NCI-H345 treated with DMSO at 0.1 percent for 48 hours (cell line): ENCODE results near the gene XRCC1.
"Not testable (repeated sequence)": the region's sequence is repeated elsewhere in the genome, so short reads cannot be mapped to it uniquely, and the experiment has no call there.

Experiments used
- DNase-seq: peaks from one replicate; lab custom pipeline; 2025; ENCODE audit not compliant: unreplicated experiment; lab: John Stamatoyannopoulos, UW

The XRCC1 gene

DNA sequence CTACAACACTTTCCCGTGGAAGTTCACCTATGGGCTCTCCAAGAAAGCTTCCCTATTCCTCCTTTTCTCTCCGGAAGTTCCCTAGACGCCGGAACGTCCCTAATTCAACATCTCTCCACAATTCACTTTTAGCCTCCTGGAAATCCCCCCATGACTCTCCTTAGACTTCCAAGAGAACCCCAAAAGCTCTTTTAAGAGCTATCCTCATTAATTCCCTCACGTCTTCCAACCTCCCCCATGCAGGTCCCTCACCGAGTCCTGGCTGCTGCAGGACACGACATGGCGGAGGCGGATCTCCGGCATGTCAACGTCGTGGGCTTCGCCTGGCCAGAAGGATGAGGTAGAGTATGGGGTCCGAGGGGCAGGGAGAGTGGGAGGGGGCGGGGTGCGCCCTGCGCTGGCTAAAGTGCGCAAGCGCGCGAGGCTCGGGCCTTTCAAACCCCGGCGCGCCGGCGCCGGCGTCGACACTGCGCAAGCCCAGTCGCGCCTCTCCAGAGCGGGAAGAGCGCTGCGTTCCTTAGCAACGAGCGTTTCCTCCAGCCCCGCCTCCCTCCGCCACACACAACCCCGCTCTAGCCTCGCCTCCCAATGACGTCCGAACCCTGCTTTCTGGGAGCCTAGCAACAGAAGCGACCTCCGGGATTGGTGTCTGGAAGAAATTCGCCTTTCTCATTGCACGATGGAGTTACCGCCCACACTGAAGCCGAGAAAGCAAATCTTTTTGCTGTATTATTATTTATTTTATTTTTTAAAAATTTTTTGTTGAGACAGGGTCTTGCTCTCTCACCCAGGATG lies at the start of gene XRCC1, which contains the start of gene PINLYP:
TSS of gene XRCC1 (minus strand) at position 372 of the 795 bp plus-strand sequence. CDS start at position 303, 69 bp downstream.
TSS of gene PINLYP (plus strand) at position 646 of the 795 bp plus-strand sequence. CDS start 1,391 bp downstream, outside the sequence.
- DNase-seq = peak; percentile 93

DNA sequence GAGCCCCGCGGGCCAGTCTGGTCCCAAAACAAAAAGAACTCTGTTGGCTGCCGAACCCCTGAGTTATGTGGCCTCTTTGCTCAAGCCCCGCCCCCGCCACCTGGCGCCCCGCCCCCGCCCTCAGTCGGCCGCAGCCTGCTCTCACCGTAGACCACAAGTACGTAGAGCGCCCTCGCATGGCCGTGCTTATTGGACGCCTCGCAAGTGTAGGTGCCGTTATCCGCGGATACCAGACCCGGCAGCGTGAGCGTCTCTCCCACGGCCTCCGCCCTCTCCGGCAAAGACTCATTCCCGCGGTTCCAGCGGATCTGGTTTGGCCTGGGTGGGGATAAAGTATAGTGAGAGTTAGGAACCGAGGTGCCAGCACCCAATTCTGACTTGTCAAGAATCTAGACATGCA lies 49.6 kb upstream of the XRCC1 start:
- DNase-seq = no peak

DNA sequence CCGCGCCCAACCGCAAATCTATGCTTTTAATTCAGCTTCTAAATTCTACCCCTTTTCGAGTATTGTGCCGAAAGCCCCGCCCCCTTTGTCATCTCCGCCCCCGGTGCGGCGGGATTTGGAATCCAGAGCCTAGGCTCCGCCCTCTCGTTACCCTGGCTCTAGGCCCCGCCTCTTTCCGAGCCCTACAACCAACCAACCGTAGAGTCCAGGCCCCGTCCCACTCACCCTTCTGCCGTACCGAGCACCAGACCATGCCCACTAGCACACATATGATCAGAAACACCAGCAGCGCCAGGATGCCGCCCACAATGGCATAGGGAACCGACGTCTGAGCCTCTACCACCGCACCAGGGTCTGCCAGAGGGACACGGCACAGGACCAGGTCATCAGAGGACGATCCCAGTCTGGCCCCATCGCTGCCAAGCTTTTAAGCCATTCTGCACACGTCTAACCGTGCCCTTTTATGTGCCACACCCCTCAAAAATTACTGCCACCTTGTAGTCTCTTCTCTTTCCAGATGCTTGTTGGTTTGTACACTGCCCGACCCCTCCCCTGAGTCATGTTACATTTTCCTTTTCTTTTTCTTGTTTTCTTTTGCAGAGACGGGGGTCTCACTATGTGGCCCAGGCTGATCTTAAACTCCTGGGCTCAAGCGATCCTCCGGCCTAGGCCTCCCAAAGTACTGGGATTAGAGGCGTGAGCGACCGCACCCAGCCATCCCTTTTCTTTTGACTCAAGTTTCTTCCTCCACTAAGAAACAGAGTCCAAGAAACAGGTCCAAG lies 48.8 kb upstream of the XRCC1 start:
- no peak for DNase-seq

DNA sequence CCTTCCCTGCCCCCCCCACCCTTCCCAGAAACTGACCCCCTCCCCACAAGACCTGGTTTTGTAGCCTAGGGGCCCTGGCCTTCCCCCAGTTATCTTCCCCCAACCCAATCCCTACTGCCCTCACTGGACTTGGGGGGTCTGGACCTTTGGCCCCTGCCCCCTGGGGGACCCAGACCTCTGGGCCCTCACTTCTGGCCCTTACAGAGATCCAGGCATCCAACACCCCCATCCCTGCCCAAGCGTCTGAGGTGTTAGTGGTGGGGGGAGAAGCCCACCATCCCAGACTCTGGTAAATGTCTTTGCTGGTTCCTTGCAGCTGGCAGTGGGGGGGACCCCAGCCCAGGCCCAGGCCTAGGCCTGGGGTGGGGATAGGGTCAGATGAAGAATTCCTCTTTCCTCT lies 47.6 kb upstream of the XRCC1 start:
- DNase-seq = no peak

- DNase-seq = no peak
These were observed 46.7 kb upstream of the XRCC1 start for GRCh38 chr19:43622070-43622469.

DNA sequence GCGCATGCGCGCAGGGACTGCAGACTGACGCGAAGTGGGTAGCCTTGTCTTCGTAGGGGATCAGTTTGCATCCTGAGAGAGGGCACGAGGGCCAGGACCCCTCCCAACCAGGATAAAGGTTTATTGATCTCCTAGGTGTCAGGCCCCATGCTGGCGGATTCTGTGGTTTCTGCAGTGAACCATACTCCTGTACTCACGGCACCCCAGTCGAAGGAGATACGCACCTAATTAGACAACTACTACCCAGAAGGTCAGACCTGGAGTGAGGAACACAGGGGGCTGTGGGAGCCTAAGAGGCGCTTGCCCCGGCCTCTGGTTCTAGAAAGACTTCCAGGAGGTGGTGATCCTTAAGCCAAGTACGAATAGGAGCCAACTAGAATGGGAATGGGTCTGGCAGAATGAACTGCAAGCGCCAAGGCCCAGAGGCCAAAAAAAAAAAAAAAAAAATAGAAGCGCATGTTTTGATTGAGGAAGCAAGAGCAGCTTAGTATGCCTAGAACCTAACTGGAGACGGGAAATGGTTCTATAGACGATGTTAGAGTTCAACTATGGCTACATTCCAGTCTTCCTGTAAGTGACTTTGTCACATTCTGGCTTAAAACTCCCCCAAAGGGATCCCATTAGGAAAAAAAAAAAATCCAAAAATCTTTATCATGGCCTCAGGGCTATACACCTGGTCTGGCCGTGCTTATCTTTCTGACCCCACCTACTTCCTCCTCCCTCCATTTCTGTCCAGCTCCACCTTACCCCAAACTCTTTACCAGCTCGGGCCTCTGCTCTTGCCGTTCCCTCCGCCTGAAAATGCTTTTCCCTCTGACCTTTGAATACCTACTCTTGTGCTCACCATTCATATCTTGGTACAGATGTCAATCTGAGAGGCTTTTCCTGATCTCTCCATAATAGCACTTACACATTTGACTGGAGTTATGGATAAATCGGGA lies 45.0 kb upstream of the XRCC1 start:
- no peak for DNase-seq

GRCh38 chr19:43619262-43620060 lies 44.1 kb upstream of the XRCC1 start, which contains the start of gene ZNF428:
Gene ZNF428, minus strand, starts transcription at chr19:43619629. Its CDS starts 5,325 bp downstream, at chr19:43614304.
- peak; percentile 50 for DNase-seq

GRCh38 chr19:43618921-43619261 lies 43.6 kb upstream of the XRCC1 start:
- no peak for DNase-seq

- DNase-seq = no peak
These were observed 41.6 kb upstream of the XRCC1 start for GRCh38 chr19:43616954-43617353.

DNA sequence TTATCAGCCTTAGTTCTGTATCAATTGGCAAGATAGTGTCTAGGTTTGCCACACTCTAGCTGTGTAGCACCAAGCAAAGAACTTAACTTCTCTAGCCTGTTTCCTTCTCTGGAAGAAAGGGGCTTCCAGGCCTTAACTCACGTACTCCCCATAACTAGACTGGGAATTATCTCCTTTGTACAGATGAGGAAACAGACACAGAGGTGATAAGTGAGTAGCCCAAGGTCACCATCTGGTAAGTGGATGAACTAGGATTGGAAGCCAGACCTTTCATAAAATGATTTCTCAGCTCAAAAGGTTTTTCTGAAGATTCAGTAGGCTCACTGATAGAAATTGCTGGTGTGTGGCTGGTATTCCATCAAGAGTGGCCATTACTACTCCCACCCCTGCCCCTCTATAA lies 41.0 kb upstream of the XRCC1 start:
- DNase-seq = no peak

DNA sequence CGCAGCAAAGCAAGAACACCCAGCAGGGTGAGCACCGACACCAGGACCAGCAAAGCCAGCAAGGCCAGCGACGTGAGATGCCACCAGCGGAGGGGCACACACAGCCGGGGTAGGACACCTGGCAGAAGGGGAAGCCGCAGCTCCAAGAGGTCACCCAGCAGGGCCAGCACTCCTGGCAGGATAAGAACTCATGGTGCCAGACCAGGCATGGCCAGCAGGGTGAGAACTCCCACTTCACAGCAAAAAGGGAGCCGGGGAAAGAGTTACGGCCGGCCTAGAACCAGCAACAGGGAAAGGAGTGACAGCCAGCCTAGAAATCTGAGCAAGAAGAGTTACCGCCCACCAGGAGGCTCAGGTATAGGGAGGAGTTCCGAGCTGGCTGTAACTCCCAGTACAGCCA lies 37.0 kb upstream of the XRCC1 start:
- DNase-seq = no peak

DNA sequence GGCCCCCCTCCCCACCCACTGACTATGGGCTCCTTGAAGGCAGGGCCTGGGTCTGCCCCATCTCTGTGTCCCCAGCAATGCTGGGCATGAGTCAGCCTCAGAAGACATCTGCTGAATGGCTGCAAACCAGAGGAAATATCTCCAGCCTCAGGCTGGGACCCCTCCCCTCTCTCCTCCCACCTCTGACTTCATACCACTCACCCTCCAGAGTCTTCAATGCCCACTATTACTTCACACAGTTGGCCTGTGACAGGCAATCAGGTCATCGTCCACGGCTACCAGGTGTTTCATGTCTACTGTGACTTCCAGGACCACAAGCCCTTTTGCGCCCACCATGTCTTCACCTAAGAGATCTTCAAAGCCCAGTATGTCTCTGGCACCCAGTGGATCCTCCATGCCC lies 36.5 kb upstream of the XRCC1 start, which contains the start of gene SRRM5:
TSS of gene SRRM5 (plus strand) at position 301 of the 400 bp plus-strand sequence. CDS start at position 335, 34 bp downstream.
- no peak for DNase-seq

DNA sequence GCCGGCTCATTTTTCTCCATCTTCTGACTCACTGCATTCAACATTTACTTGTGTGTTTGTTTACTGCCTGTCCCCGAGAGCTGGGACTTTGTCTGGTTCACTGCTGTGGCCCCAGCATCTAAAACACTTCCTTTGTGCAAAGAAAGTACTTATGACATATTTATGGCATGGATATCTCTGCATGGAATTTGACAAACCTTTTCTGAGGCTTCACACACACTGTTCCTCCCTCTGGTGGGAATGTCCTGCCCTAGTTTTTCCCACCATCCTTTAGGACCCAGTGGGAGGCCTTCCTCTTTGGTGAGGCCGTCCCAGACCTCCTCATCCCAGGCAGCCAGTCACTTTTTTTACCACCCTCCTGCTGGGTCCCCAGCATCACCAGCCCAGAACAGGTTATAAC lies 35.2 kb upstream of the XRCC1 start:
- no peak for DNase-seq

- no peak for DNase-seq
These were observed 34.5 kb upstream of the XRCC1 start for GRCh38 chr19:43609872-43610271.

GRCh38 chr19:43607238-43608205 lies 32.2 kb upstream of the XRCC1 start:
- DNase-seq = no peak

GRCh38 chr19:43606569-43607229 lies 31.4 kb upstream of the XRCC1 start:
- DNase-seq = no peak

DNA sequence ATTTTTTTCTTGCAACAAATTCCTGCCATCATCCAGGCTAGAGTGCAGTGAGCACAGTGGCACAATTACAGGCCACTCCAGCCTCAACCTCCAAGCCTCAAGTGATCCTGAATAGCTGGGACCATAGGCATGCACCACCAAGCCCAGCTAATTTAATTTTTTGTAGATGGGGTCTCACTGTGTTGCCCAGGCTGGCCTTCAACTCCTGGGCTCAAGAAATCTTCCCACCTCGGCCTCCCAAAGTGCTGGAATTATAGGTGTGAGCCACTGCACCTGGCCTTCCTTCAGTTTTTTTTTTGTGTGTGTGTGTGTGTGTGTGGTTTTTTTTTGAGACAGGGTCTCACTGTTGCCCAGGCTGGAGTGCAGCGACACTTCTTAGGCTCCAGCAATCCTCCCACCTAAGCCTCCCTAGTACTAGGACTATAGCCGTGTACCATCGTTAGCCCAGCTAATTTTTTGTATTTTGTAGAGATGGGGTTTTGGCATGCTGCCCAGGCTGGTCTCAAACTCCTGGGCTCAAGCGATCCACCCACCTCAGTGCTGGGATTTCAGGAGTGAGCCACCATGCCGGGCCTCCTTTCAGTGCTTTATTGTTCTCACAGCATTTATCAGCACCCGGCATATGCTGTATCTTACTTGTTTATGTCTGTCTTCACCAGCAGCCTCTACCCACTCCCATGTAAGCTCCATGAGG lies 30.7 kb upstream of the XRCC1 start:
- DNase-seq = peak; percentile 12

- not testable (repeated sequence) for DNase-seq
These were observed 25.0 kb upstream of the XRCC1 start for GRCh38 chr19:43600326-43600725.
